HG03558 (cell line): ENCODE measurements around the gene PIEZO2.
"Not testable (repeated sequence)": the region's sequence is repeated elsewhere in the genome, so short reads cannot be mapped to it uniquely, and the experiment has no call there.

Experiments
- ATAC-seq: cut with Tn5 transposase; IDR thresholded peaks from one replicate; pipeline ENCODE4 v1.9.1; 2021; ENCODE audit warnings: moderate number of reproducible peaks; ENCODE audit not compliant: unreplicated experiment; ENCODE audit errors: extremely low read depth

Gene PIEZO2

DNA sequence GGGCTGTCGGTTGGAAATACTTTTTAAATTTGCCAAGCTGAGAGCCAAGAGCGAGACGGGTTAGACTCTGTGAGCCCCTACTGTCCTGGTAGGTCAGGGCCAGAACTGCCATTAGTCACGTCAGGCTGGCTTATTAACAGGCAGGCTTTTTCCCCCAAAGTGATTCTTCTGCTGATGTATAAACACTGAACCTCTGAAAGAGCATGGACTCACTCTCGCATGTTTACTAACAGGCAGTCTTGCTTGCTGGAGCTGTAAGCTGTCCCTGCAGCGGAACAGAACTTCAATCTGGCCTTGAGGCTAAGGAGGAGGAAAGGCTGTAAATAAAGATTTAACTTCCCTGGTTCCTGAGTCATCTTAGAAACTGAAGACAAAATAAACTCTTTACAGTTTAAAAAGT, 288.4 kb downstream of the PIEZO2 start:
- ATAC-seq, result no peak

DNA sequence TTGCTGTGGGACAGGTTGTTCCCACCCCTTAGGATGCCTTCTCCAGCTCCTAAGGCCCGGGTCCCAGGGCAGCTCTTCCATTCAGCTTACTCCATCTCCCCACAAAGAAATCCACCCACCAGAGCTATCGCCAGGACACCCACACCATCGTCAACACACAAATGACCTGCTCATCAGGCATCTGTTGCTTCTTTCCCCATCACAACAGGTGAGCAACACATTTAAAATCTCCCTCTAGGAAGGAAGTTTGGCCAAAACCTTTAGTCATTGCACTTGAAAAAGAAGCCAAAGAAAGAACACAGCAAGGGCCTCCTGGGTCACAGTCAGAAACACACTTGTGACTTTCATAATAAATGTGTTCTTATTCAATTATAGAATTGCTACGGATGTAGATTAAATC, 289.0 kb downstream of the PIEZO2 start:
- ATAC-seq, result no peak

DNA sequence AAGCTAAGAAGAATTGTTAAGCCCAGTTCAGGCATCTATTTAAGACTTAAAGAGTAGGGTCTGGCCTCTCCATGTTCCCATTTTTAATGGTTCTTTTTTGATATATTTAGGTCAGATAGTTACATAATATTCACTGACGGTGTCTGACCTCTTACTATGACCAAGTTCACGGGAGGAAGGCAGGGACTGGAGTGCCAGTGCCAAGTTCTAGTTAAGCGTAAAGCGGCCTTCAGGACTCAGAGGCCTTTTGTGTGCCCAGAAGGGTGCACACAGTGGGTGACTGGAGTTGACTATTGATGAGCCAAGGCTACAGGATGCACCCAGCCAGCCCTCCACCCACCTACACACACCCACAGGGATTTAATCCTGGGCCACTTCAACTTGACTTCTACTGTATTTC, 290.9 kb downstream of the PIEZO2 start:
- no peak for ATAC-seq

DNA sequence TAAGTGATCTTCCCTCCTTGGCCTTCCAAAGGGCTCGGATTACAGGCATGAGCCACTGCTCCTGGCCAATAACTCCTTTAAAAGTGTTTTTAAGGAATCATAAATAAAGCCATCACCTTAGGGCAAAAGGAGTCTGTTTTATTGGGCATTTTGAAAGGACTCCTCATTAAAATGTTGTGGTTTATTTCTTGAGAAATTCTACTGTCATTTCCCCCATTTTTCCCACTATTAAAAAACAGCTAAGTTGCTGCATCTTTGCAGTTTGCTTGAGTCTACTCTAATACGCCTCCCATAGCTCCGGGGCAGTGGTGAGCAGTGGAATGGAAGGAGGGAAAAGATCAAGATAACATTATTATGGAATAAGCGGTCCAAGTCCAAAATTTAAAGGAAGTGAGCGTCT, 293.2 kb downstream of the PIEZO2 start:
- ATAC-seq, result no peak

DNA sequence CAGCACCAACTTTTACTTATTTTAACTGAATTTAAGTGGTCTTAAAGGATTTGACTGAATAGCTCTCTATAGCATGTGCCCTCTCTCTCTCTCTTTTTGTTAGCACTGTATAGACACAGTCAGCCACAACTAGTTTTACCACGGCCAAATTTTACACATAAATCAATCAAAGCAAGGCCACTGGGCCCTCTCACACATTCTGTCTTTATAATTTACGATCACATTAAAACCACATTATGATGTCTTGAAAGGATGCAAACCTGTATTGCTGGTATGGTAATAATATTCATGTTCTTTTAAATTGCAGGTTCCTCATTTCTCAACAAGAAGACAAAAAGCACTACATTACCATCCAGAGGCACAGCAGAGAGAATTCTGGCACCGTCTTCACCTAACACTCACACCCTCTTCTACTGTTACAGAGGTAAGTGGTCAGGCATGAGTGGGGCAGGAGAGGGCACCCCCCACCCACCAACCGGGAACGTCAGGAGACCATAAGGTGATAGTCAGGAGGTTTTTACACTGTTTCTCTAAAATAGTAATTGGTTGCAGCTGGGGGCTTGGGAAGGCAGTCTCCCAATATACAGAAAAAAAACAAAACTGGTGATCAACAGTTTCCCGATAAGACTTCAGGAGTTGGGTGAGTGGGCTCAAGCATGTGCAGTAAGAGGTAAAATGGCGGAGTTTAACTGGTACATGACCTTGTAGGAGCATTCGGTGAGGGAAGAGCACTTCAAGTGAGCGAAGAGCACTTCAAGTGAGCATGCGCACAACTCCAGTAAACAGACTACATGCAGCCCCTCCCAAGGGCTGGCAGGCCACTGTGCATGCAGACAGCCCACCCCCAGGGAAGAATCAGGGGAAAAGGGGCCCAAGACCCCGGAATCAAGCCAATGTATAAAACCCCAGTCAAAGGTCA, 296.7 kb downstream of the PIEZO2 start:
- ATAC-seq, result no peak

DNA sequence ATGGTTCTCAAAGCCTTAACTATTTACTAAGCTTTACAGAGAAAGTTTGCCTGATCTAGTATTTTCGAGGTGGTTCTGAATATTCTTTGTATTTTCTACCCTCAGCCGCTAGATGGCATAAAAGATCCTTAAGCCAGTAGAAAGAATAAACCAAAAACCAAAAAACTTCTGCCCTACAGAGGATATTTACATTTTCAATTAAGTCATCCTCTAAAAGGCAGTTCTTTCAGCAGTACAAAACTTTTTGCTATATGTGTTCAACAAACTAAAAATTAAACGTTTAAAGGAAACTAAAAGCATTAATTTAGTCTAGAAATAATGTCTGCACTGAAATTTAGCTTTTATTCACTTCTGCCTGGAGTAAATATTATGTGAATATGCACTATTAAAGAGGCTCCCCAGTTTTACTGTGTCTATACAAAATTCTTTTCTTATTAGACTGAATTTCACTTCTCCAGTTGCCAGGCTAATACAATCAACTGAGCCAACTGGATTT, 297.5 kb downstream of the PIEZO2 start:
- no peak for ATAC-seq

DNA sequence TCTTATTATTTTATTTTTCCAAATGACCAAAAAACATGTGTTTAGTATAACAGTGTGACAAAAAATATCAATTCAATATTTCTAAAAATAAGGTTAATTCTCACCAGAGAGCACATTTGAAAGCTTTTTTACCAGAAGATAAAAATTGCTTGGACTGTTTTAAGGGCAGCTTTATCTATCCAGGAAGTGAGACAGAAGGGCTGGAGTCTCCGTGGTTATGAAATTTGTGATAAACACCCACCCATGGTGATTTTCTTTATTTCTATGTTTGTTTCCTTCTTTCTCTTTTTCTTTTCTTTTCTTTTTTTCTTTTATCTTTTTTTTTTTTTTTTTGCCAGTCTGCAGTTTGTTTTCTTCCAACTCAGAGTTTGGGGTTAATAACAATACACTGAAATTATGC, 298.5 kb downstream of the PIEZO2 start:
- ATAC-seq, result no peak

DNA sequence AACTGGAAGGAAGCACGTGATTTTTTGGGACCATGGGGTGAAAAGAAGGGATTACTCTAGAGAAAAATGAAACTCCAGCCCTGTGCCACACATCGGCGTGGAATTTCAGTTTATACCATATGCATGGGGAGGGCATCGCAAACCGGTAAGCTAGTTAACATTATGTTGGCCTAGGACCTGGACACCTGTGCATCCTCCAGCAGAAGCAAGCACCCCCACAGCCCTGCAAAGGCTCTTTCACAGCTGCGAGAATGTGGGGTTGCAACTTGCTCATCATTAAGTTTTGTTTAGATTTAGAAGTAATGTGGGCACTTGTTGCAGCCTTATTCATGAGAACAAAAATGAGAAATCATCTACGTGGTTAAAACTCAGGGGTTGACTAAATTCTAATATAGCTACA, 299.2 kb downstream of the PIEZO2 start:
- no peak for ATAC-seq

DNA sequence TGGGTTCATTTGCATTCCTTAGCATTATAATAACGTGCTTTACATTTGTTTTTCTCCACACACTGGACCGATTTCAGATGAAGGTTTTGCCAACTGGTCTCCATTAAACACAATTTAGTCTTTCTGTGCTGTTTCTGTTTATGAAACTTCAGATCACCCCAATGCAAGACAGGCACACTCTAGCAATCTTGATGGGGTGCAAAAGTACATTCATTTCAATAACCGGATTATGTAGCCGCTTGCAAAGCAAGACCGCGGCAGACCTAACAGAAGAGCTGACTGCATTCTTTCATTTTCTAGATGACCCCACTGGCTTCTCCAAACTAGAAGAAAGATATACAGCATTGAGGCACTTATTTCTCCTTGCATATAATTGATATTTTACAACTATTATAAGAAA, 301.5 kb downstream of the PIEZO2 start:
- no peak for ATAC-seq

DNA sequence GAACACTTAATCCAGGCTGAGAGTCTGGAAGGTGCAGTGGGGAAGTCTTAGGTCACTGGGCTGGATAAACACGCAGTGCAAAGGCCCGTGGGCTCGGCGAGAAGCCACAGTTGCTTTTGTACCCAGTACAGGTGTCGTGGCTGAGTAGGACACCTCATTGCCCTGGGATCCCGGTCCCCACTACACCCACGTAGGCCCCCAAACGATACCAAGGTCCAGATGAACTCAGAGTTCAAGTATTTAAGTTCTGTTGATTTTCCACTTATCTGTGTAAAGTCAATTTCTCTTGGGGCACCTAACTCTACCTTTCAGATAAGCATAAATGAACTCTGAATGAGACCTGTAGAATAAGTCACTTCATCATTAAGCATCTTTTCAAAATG, 302.0 kb downstream of the PIEZO2 start:
- no peak for ATAC-seq

DNA sequence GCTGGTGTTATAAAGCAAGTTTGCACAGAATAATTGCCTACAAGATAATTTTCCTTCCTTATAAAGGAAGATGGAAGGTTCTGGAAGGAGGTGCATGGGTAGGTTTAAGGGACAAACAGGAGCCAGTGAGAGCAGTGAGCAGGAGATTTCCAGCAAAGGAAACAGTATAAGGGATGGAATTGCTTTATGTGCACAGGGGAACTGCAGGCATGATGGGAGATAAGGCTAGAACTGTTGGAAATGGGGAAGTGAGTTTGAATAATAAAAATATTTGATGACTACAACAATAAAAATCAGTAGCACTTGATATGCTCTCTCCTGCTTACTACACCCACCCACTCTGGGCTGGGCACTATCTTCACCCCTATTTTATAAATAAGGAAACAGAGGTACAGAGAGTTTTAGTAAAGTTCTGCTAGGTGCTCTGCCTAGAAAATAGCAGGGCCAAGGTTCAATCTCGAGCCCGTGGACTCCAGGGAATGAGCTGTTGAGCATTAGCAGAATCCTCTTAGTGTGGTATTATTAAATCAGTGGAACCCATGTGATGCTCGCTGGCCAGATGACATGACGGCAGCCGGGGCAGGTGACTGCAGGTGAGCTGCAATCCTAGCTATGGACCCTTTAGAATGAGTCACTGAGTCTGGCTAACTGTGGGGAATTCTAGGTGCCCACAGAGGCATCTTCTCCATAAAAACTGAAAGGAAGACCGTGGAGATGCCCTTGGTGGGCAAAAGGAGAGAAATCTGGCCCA, 302.5 kb downstream of the PIEZO2 start:
- ATAC-seq, result no peak

DNA sequence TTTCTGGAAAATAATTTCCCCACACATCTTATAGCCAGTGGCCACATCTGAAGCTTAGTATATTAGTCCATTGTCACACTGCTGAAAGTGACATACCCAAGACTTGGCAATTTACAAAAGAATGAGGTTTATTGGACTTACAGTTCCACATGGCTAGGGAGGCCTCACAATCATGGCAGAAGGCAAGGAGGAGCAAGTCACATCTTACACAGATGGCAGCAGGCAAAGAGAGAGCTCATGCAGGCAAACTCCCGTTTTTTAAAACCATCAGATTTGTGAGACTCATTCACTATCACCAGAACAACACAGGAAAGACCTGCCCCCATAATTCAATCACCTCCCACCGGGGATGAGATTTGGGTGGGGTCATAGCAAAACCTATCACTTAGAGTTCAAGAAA, 303.3 kb downstream of the PIEZO2 start:
- ATAC-seq, result not testable (repeated sequence)

DNA sequence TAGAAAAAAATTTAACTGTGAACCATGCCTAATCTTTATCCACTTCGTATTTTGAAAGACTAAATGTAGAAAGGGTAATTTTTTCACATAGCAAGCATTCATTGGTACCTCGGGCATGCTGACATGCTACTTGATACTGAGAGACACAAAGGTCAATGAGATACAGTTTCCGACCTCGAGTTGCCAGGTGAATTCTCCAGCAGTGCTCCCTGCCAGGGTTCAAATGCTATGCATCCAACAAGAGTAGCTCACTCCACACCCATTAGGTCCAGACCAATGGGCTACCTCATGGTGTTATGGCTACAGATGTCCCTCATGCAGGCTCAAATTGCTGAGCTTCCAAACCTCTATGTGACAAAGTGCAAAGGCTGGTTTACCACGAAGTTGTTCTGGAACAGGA, 305.8 kb downstream of the PIEZO2 start:
- ATAC-seq, result no peak

DNA sequence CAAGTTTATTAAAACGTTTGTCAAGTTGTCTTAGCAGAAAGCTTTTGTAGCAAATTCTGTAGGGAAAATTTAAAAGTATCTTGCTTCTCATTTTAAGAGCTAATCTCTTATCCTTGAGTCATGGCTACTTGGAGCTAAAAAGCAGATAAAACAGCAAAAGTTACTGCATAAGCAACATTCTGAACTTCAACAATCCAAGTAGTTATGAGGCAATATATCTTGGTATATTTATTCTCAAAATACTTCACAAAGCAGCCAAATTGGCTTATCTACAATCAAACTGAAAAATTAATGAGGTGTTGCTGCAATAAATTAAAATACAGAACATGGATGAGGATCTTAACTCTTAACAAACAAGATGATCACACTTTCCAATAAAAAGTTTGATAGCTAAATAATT, 306.5 kb downstream of the PIEZO2 start:
- no peak for ATAC-seq

DNA sequence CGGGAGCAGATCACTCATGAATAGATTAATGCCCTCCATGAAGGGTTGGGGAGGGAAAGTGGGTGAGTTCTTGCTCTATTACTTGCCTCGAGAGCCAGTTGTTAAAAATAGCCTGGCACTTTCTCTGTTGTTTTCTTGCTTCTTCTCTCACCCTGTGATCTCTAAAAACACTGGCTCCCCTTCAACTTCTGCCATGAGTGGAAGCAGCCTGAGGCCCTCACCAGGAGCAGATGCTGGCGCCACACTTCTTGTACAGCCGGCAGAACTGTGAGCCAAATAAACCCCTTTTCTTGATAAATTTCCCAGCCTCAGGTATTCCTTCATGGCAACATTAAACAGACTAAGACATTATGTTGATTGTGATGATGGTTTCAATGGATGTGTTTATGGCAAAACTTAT, 307.0 kb downstream of the PIEZO2 start:
- ATAC-seq, result no peak

DNA sequence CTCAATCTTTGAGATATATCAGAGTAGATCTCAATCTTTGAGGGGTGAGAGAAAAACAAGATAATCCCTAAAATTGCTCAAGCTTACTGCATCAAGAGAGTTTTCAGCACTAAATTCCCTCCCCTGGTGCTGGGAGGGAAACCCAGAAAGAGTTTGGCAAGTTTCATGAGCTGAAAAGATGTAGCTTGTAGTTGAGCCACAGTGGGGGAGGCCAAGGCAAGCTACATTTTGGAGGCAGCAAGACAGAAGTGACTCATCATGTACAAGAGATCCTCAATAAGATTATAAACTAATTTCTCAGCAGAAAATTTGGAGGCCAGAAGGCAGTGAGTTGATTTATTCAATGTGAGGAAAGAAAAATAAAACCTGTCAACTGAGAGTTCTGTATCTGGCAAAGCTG, 308.2 kb downstream of the PIEZO2 start:
- ATAC-seq, result no peak

DNA sequence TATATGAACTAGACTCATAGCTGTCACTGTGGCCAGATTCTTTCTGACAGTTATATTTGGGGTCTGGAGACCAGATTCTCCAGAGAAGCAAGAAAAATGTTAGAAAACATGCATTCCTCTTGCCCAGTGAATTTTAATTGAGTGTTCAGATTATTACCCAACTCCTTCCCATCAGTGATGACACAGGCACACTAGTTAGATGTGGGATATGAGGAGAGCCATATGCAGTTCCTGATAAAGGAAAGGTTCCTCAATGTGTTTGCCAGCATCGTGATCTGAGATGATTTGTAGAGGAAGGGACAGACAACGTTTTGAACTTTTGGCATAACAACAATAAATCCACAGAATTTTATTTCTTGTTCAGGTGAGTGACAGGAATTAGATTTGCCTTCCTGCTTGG, 308.6 kb downstream of the PIEZO2 start:
- ATAC-seq, result no peak

DNA sequence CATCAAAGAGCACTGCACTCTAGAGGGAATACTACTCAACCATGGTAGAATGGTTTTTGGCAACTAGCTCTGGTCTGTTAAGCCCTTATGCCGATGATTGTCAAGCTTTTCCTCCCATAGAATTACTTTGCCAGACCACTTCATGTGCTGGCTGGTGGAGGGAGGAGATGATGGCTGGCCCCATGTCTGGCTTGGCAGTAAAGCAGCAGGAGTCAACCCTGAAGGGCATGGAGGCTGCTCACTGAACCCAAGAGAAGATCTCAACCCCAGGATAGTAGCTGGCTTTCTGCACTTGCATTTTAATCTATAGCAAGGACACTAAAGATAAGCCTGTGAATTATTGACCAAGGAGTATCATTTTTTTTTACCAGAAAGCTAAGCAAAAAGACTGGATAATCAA, 309.9 kb downstream of the PIEZO2 start:
- ATAC-seq, result no peak

DNA sequence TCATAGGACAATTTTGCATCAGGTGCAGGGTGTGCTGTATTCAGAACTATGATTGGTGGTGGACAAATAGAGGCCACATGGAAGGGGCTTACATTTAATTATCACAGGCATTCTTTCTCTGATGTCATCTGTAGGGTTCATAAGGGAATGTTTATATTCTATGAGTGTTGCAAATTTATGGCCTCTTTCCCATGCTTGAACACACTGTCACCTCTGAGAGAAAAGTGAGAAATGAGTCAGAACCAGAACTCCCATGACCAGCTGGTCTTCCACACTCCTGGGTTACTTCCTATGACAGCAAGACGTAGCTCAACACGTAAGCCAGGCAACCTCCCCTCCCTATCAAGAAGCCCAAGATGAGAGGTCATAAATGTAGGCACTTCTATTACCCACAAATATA, 310.8 kb downstream of the PIEZO2 start:
- no peak for ATAC-seq

DNA sequence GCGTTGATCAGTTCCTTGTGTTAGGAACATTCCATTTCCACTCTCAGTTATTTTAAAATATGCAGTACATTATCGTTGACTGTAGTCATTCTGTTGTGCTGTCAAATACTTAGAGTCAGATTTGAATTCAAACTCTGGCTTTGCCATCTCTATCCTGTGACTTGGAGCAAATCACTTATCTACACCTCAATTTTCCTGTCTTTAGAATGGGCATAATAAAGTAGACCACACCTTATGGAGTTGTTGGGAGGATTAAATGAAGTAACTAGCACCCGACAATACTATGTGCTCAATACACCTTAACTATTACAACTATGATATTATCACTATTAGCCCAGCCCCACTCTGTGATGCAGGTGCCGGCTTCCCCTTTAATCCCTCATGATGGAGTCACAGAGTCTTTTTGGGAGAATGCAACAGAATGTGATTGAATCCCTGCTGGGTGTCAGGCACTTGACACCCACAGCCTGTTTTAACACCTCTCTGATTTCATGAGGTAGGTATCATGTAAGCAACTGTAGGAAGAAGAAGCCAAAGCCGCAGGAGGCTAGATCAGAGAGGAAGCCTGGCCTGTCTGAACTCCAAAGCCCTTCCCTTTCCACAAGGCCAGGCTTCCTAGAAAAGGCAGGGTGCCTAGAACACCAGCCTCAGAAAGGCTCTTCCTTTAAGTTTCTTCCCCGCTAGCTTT, 315.1 kb downstream of the PIEZO2 start:
- no peak for ATAC-seq

DNA sequence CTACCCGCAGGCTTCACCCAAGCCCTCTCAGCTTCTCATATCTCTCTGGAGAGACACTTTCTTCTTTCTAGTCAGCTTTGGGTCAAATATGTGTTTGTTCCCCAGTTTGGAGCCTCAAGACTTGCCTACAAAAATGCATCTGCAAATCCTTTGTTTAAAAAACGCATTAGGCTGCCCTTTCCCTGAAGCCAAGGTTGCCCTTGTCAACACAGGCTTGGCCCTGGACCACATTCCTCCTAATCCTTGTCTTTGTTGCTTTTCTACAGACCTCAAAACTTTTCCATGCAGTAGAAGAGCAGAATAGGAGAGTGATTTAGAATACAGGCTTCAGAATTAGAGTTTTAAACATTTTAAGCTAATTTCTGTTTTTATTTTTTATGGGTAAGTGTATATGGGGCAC, 315.7 kb downstream of the PIEZO2 start:
- ATAC-seq, result no peak
